GDM1 (cell line): ENCODE data around the gene FCHSD1.
"Not testable (repeated sequence)": the region's sequence is repeated elsewhere in the genome, so short reads cannot be mapped to it uniquely, and the experiment has no call there.

Experiments
- DNase-seq: peaks from one replicate; lab custom pipeline; 2025; lab: John Stamatoyannopoulos, UW

FCHSD1 gene

DNA sequence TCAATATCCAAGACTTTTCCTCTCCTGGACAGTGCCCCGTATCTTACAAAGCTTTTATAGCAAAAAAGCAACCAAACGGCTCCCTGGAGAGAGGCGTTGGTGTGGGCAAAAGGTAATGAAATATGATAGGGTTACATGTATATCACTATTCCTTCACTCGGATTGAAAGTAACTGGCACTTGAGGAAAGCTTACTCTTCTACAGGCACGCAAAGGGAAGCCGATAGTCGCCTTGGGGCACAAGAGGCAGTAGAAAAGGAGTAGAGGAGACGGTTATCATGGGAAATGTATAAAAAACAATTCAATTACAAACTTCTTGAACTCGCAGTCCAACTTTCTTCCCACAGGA, 33.6 kb downstream of the FCHSD1 start:
- no peak for DNase-seq

GRCh38 chr5:141617128-141617527, 34.1 kb downstream of the FCHSD1 start:
- DNase-seq, result no peak

DNA sequence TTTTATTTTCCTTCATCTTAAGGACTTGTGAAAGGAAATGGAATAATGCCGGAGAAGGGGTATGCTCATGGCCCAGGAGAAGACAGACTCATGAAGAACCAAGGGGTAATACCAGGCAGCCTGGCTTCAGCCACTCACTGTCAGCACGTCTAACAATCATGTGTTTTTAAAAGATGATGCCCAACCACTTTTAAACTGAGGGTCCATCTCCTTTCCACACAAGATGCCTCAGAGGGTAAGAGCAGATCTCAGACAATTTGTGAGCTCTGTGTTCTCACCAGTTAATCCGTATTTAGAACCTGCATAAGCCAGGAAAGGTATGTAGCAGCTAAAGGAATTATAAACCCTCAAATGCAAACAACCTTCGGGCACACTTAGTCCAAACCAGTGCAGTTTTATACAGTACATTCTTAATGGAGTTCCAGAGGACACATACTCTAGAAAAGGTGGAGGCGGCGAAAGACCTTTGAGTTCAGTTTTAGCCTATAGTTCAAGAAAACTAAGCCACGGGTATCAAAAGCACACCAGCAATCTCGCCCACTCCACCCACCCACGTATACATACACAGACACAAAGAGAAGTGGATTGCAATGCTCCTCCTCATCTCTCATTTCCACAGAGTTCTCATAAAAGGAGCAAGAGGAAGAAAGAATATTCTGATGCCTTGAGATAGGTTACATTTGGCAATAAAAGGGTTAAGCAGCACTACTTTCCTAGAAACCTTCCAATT, 35.1 kb downstream of the FCHSD1 start:
- no peak for DNase-seq

GRCh38 chr5:141613344-141613743, 37.9 kb downstream of the FCHSD1 start:
- DNase-seq, result no peak

- DNase-seq, result no peak
Observed at GRCh38 chr5:141611289-141611688, 39.9 kb downstream of the FCHSD1 start.

DNA sequence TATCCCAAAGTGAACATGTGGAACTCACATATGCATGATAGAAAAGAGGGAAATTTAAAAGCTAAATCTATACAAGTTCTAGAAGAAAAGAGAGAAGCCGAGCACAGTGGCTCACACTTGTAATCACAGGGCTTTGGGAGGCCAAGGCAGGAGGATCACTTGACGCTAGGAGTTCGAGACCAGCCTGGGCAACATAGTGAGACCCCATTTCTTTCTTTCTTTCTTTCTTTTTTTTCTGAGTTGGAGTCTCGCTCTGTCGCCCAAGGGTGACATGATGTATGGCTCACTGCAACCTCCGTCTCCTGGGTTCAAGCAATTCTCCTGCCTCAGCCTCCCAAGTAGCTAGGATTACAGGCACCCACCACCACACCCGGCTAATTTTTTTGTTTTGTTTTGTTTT, 41.3 kb downstream of the FCHSD1 start:
- DNase-seq, result not testable (repeated sequence)

DNA sequence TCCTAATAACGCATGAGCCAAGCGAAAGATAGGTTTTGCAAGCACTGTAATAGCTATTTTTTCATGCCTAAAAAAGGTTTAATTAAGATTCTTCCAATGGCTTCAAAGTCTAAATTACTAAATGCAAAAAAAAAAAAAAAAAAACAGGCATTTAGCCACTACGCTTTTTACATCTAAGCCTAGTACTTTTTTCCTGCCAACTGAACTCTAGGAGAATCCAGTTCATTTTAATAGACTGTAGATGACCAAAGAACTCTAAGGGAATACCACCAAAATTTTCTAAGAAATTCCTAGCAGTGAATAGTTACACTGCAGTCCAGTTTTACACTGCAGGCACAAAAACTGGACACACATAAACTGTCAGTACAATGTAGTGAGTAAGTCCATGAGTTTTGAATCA, 42.2 kb downstream of the FCHSD1 start:
- DNase-seq, result no peak

DNA sequence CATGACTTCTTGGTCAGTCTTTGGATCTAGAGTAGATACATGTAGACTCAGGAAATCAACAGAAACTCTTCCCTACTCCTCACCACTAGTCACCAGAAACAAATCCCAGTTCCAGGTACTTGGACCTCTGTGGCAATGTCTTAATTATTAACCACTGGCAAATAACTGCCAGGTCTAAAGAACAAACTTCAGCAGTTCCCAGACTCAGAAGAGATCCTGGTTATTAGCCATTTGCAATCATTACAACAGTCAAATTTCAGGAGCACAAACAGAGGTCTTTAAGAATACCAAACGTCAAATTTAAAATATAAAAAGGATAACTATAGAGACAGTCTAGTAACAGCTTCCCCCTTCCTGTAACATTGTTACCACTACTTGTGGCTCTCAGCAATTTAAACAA, 42.7 kb downstream of the FCHSD1 start:
- no peak for DNase-seq

DNA sequence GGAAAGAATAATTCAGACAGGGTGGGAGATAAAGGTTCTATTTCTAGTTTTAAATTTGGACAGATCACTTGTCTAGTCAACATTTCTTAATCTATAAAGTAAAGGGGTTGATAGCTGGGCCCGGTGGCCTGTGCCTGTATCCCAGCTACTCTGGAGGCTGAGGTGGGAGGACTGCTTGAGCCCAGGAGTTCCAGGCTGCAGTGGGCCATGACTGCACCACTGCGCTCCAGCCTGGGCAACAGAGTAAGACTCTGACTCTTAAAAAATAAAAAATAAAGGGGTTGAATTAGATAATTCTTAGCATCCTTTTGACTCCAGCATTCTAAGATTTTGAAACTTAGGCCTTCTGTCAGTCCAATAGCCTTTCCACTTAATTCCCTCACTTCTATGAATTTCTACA, 43.2 kb downstream of the FCHSD1 start:
- DNase-seq, result no peak

- peak; percentile 94 for DNase-seq
Observed at GRCh38 chr5:141605523-141606277, 45.5 kb downstream of the FCHSD1 start.

DNA sequence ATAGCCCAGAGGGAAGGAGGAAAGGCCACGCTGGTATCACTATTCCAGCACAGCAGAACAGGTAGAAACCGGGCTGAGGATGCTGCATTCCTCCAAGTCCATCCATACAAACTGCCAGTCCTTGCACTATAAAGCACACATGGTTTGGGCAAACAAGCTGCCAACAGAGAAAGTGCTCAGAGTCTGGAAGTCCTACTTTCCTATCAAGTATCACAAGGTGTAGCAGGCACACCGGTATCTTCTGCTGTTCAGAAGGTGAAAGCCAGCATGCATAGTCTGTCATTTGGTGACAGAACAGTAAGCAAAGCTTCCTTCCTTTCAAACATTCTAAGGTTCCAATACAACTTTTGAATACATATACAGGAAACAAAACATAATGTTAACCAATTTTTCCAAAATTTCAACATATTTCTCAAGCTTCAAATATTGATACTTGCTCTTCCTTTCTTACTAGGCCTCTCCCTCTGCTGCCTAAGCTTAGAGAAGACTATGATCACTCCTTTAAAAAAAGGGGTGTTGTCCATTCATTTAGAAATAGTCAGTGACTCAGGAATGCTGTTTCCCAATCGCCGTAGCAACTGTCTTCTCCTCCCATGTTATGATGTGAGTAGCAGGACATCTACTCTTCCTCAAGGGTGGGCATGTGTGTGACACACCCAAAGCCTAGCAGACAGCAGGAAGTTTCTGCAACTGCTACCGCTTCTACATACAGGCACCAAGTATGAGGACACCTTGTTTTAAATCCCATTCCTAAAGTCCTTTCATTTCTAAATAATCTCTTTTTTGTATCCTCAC, 47.1 kb downstream of the FCHSD1 start:
- no peak for DNase-seq

- DNase-seq, result no peak
Observed at GRCh38 chr5:141602606-141603005, 48.6 kb downstream of the FCHSD1 start.

- no peak for DNase-seq
Observed at GRCh38 chr5:141598391-141599345, 52.5 kb downstream of the FCHSD1 start.

DNA sequence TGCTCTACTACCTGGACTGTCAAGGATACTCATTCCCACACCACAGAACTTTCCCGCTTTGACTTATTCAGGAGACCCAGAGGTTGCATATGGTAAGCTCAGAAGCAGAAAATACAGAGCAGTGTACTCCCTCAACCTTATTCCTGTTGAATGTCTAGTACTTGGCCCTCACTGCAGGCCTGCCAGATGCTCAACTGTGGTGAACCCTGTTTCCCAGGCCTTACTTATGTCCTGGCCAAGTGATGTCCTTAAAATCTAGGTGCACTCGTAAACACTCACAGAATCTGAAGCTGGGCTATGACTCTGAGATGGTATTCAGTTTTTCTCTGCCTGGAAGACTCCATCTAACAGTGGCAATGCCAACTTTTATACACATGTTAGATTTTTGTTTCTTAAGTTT, 53.4 kb downstream of the FCHSD1 start:
- no peak for DNase-seq

- DNase-seq, result no peak
Observed at GRCh38 chr5:141597394-141597793, 53.8 kb downstream of the FCHSD1 start.

DNA sequence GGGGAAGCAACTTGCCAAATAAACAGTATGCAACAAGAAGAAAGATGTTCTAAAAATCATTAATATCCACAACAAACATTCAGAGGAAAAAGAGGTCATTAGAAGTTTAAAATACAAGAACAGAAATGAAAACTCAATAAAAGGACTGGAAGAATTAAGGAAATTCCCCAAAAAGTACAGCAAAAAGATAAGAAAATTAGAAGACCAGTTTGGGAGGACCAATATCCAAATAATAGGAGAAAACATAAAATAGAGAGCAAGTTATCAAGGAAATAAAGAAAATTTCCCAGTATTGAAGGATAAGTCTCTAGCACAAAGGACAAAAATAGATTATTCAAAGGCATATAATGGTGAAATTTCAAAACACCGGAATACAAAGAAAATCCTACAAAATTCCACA, 54.4 kb downstream of the FCHSD1 start:
- no peak for DNase-seq

DNA sequence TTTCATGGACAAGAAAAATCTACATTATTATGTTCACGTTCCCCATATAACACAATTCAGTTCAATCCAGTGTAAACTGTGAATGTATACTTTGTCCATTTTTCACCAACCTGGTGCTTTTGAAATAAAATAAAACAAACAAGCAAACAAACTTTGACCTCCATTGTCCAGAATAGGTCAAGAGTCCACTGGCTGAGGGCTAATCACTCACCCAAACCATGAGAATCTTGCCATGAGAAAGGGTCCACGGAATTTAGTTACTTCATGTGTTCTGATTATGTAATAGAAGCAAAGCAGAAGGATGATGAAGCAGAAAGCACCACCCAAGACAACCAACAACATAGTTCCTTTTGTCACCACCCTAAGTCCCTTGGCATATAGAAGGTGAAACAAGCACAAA, 61.1 kb downstream of the FCHSD1 start:
- no peak for DNase-seq
